Left ventricle myocardium inferior (tissue), 1 donor: ENCODE measurements around the gene KIAA0319L. TPM values are rescaled to one million over a fixed set of nuclear protein-coding genes. Genes with fewer than 3 reads are reported as not detected.

Experiments used
- DNase-seq: peaks from one replicate; pipeline ENCODE4 v3.0.0-alpha.2; 2020
- H3K27ac ChIP-seq: fragments of 200-600 bp; replicated peaks from 2 replicates; pipeline ENCODE4 v1.8.0; 2021
- H3K27me3 ChIP-seq: fragments of 200-600 bp; 2 replicates; pipeline ENCODE4 v1.8.0; 2021; ENCODE audit warnings: low read depth
- H3K36me3 ChIP-seq: fragments of 200-600 bp; 2 replicates; pipeline ENCODE4 v1.8.0; 2021
- H3K4me1 ChIP-seq: fragments of 200-600 bp; 2 replicates; pipeline ENCODE4 v1.8.0; 2021
- H3K4me3 ChIP-seq: fragments of 200-600 bp; 2 replicates; pipeline ENCODE4 v1.8.0; 2021; ENCODE audit warnings: mild to moderate bottlenecking, moderate library complexity
- H3K9me3 ChIP-seq: fragments of 200-600 bp; replicated peaks from 2 replicates; pipeline ENCODE4 v1.8.0; 2021
- CTCF ChIP-seq: fragments of 200-600 bp; IDR thresholded peaks from 2 replicates; pipeline ENCODE4 v1.8.0; 2021; ENCODE audit warnings: antibody characterized with exemption, mild to moderate bottlenecking, borderline replicate concordance
- intact Hi-C: fragments of 100-400 bp; cut with micrococcal nuclease; formaldehyde crosslinking; loops from one replicate; pipeline ENCODE4 v1.11.0; 2022
- total RNA-seq: library from RNA; stranded (reverse); fragmentation: NEBNext Ultra II Directional; extraction: Animal tissue kit (Norgen Biotek cat#: 25700); gene quantifications from one replicate; pipeline ENCODE4 v1.2.1, GENCODE V29; 2021
- donor health status: DM: no; HTN: yes; CAD: no; lungs with severe emphysema.

Gene KIAA0319L
- total RNA-seq, 1 donor from 2014 or later = 64.3 TPM

- no peak for DNase-seq
- no peak overlapping the region for H3K27ac ChIP-seq
- H3K36me3 ChIP-seq = peaks cover 66% of the 10 kb centered on the region
- no peak for TF ChIP-seq CTCF
- intact Hi-C loops = no loop called here
- H3K4me3 ChIP-seq = no peak overlapping the region
- H3K4me1 ChIP-seq = peaks cover 5% of the 10 kb centered on the region
- H3K27me3 ChIP-seq = no peaks in the 10 kb centered on the region
- H3K9me3 ChIP-seq = peaks cover 4% of the 10 kb centered on the region
These were observed 148.3 kb downstream of the KIAA0319L start for GRCh38 chr1:35408925-35409324.

GRCh38 chr1:35407743-35408142 lies 149.5 kb downstream of the KIAA0319L start:
- intact Hi-C loops = no loop called here
- H3K27me3 ChIP-seq = no peaks in the 10 kb centered on the region
- H3K36me3 ChIP-seq = peaks cover 76% of the 10 kb centered on the region
- no peak overlapping the region for H3K27ac ChIP-seq
- no peaks in the 10 kb centered on the region for H3K4me1 ChIP-seq
- H3K4me3 ChIP-seq = no peak overlapping the region
- no peak for TF ChIP-seq CTCF
- peaks cover 4% of the 10 kb centered on the region for H3K9me3 ChIP-seq
- DNase-seq = no peak

GRCh38 chr1:35406103-35406502 lies 151.1 kb downstream of the KIAA0319L start:
- no peak for TF ChIP-seq CTCF
- Histone ChIP-seq H3K4me3 (no peak overlapping the region), H3K36me3 (peaks cover 90% of the 10 kb centered on the region), H3K4me1 (no peaks in the 10 kb centered on the region), H3K9me3 (peaks cover 4% of the 10 kb centered on the region), H3K27me3 (no peaks in the 10 kb centered on the region), H3K27ac (no peak overlapping the region)
- intact Hi-C loops = no loop called here
- no peak for DNase-seq

GRCh38 chr1:35401049-35401448 lies 156.2 kb downstream of the KIAA0319L start:
- H3K27me3 ChIP-seq = no peaks in the 10 kb centered on the region
- no peak for TF ChIP-seq CTCF
- H3K4me3 ChIP-seq = no peak overlapping the region
- no peaks in the 10 kb centered on the region for H3K4me1 ChIP-seq
- DNase-seq = no peak
- no peak overlapping the region for H3K27ac ChIP-seq
- H3K9me3 ChIP-seq = no peaks in the 10 kb centered on the region
- H3K36me3 ChIP-seq = peaks cover 88% of the 10 kb centered on the region
- intact Hi-C loops = no loop called here

GRCh38 chr1:35398739-35399138 lies 158.5 kb downstream of the KIAA0319L start:
- no peak for DNase-seq
- no peaks in the 10 kb centered on the region for H3K27me3 ChIP-seq
- H3K4me3 ChIP-seq = no peak overlapping the region
- intact Hi-C loops = no loop called here
- H3K9me3 ChIP-seq = no peaks in the 10 kb centered on the region
- no peaks in the 10 kb centered on the region for H3K4me1 ChIP-seq
- no peak overlapping the region for H3K27ac ChIP-seq
- peaks cover 92% of the 10 kb centered on the region for H3K36me3 ChIP-seq
- no peak for TF ChIP-seq CTCF

GRCh38 chr1:35394386-35394785 lies 162.8 kb downstream of the KIAA0319L start:
- no peaks in the 10 kb centered on the region for H3K27me3 ChIP-seq
- intact Hi-C loops = no loop called here
- no peaks in the 10 kb centered on the region for H3K4me1 ChIP-seq
- H3K36me3 ChIP-seq = peaks cover 89% of the 10 kb centered on the region
- no peaks in the 10 kb centered on the region for H3K9me3 ChIP-seq
- no peak overlapping the region for H3K27ac ChIP-seq
- no peak for DNase-seq
- no peak for TF ChIP-seq CTCF
- no peak overlapping the region for H3K4me3 ChIP-seq
